ENCODE data around the gene ELMO1. TPM values are rescaled to one million over a fixed set of nuclear protein-coding genes. Genes with fewer than 3 reads are reported as not detected.

Gene ELMO1
- total RNA-seq, 1 experiment from 2014 or later: 7.8 TPM

DNA sequence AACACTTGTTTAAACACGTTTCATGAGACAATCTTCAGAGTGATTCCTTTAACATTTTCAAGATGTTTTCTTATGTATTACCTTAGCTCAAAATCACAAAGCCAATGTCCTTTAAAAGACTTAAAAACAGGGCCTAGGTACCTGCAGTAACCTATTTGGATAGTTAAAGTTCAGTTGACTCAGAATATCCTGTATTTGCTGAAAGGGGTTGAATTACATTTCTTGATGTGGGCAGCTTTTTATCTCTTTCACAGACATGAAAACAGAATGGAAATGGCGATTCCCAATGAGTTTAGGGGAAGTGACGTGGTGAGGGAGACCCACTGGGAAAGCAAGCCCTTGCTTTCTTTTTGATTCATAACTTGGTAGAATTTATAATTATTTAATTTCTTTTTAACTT is 400.0 kb downstream of the ELMO1 start:
- H3K23me2 ChIP-seq (ENCODE audit: insufficient read length, low read depth, low read length, poor library complexity, severe bottlenecking): no peaks in the 10 kb centered on the region
- no peaks in the 10 kb centered on the region for H3K79me1 ChIP-seq (ENCODE audit: insufficient read depth, low read depth, low read length, poor library complexity, severe bottlenecking)
- H4K5ac ChIP-seq (ENCODE audit: insufficient read length, low read depth, low read length): no peak overlapping the region
- H4K8ac ChIP-seq (replicated peaks; ENCODE audit: insufficient read length, low read depth, low read length): no peak overlapping the region
- H2BK15ac ChIP-seq (ENCODE audit: low read depth, low read length): no peak overlapping the region
- no peak overlapping the region for H3K23ac ChIP-seq (ENCODE audit: insufficient read length, low read depth, low read length)
- H2AFZ ChIP-seq (ENCODE audit: low read length): no peak overlapping the region
- no peak overlapping the region for H3K27ac ChIP-seq (ENCODE audit: insufficient read length, low read depth, low read length)
- H3K9ac ChIP-seq (ENCODE audit: extremely low read depth, insufficient read length, low read length): no peak overlapping the region
- WGBS (ENCODE audit: extremely low coverage, insufficient read length, low lambda C conversion rate): no CpG with 5 or more reads among the region's 3 CpGs
- H3T11ph ChIP-seq (ENCODE audit: low read length): no peak overlapping the region
- no peaks in the 10 kb centered on the region for H3K27me3 ChIP-seq (ENCODE audit: insufficient read depth, low read length)
- no peak overlapping the region for H2BK5ac ChIP-seq (ENCODE audit: insufficient read length, low read length)
- TF ChIP-seq, protein P1, sequence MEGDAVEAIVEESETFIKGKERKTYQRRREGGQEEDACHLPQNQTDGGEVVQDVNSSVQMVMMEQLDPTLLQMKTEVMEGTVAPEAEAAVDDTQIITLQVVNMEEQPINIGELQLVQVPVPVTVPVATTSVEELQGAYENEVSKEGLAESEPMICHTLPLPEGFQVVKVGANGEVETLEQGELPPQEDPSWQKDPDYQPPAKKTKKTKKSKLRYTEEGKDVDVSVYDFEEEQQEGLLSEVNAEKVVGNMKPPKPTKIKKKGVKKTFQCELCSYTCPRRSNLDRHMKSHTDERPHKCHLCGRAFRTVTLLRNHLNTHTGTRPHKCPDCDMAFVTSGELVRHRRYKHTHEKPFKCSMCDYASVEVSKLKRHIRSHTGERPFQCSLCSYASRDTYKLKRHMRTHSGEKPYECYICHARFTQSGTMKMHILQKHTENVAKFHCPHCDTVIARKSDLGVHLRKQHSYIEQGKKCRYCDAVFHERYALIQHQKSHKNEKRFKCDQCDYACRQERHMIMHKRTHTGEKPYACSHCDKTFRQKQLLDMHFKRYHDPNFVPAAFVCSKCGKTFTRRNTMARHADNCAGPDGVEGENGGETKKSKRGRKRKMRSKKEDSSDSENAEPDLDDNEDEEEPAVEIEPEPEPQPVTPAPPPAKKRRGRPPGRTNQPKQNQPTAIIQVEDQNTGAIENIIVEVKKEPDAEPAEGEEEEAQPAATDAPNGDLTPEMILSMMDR (conservative IDR thresholded peaks at IDR 0.05): no peak
- Mint-ChIP-seq H3K4me1 (peaks cover 26 to 33% of the 10 kb centered on the region in 2 experiments), H3K27me3 (ENCODE audit: low read depth) (no peaks in the 10 kb centered on the region), H3K4me3 (no peak overlapping the region), H3K9me3 (no peaks in the 10 kb centered on the region), H3K27ac (no peak overlapping the region; a peak in 1 of 7 replicates), H3K36me3 (ENCODE audit: insufficient read depth in 1 of 3, low read depth in 3 of 3) (no peaks in the 10 kb centered on the region)
- no peaks in the 10 kb centered on the region for H3K79me2 ChIP-seq (ENCODE audit: insufficient read depth, low read length)
- H3K14ac ChIP-seq (ENCODE audit: insufficient read depth, low read length): no peak overlapping the region
- no peak overlapping the region for H4K91ac ChIP-seq (ENCODE audit: insufficient read length, low read depth, low read length)
- H3K9me3 ChIP-seq (ENCODE audit: control insufficient read depth, low read depth, low read length): no peaks in the 10 kb centered on the region
- H3K4ac ChIP-seq (ENCODE audit: low read depth, low read length): no peak overlapping the region
- no peak overlapping the region for H3K18ac ChIP-seq (ENCODE audit: insufficient read length, low read depth, low read length)
- no peak overlapping the region for H3K4me2 ChIP-seq (ENCODE audit: insufficient read depth, insufficient read length, low read length)
- no peak overlapping the region for H2BK120ac ChIP-seq (ENCODE audit: low read depth, low read length, poor library complexity, severe bottlenecking)
- no peak overlapping the region for H2BK12ac ChIP-seq (ENCODE audit: insufficient read length, low read depth, low read length)
- H2AK5ac ChIP-seq (ENCODE audit: insufficient read length, low read length): no peak overlapping the region
- no peak overlapping the region for H2BK20ac ChIP-seq (ENCODE audit: low read depth, low read length, poor library complexity, severe bottlenecking)
- no peak overlapping the region for H3K56ac ChIP-seq (ENCODE audit: insufficient read length, low read depth, low read length)
- DNase-seq: no peak
- no peaks in the 10 kb centered on the region for H4K20me1 ChIP-seq (ENCODE audit: control insufficient read depth, insufficient read depth, insufficient read length)
- peaks cover 3% of the 10 kb centered on the region; the same call in 1 of the 2 replicates for H3K4me1 ChIP-seq (ENCODE audit: insufficient read depth, low read length)
